Effector memory CD8-positive, alpha-beta T cell (primary cell): ENCODE measurements around the gene LHB.
"Not testable (repeated sequence)": the region's sequence is repeated elsewhere in the genome, so short reads cannot be mapped to it uniquely, and the experiment has no call there.

Experiments
- ATAC-seq: fragments of 150-1000 bp; cut with Tn5 transposase; replicated peaks from 2 replicates; pipeline ENCODE4 v1.10.0; 2021; ENCODE audit warnings: mild to moderate bottlenecking, moderate library complexity
- DNase-seq, 3 experiments: peaks; one replicate each; pipeline ENCODE4 v3.0.0; 2021
- H3K27ac Mint-ChIP-seq, 2 donors: one replicate each; pipeline ENCODE4 v1.8.0; 2022; ENCODE audit warnings: mild to moderate bottlenecking in 2 of 2, mixed read lengths in 2 of 2, moderate library complexity in 2 of 2
- H3K27me3 Mint-ChIP-seq, 2 donors: one replicate each; pipeline ENCODE4 v1.8.0; 2022; ENCODE audit warnings: mixed read lengths in 2 of 2
- H3K36me3 Mint-ChIP-seq: one replicate; pipeline ENCODE4 v1.8.0; 2022; ENCODE audit warnings: mild to moderate bottlenecking, moderate library complexity, mixed read lengths; ENCODE audit not compliant: insufficient read depth
- H3K4me1 Mint-ChIP-seq, 2 donors: one replicate each; pipeline ENCODE4 v1.8.0; 2022; ENCODE audit warnings: low read depth in 2 of 2, mixed read lengths in 2 of 2
- H3K4me3 Mint-ChIP-seq, 2 donors: one replicate each; pipeline ENCODE4 v1.8.0; 2022; ENCODE audit warnings: mild to moderate bottlenecking in 2 of 2, mixed read lengths in 2 of 2, moderate library complexity in 2 of 2
- H3K9me3 Mint-ChIP-seq, 2 donors: one replicate each; pipeline ENCODE4 v1.8.0; 2022; ENCODE audit warnings: mixed read lengths in 2 of 2
- total RNA-seq, 9 experiments: gene quantifications; one replicate each; lab custom pipeline; 2026; lab: John Stamatoyannopoulos, UW

LHB gene
- 0 to 0.18 (median 0) reads per million in 9 experiments for total RNA-seq

DNA sequence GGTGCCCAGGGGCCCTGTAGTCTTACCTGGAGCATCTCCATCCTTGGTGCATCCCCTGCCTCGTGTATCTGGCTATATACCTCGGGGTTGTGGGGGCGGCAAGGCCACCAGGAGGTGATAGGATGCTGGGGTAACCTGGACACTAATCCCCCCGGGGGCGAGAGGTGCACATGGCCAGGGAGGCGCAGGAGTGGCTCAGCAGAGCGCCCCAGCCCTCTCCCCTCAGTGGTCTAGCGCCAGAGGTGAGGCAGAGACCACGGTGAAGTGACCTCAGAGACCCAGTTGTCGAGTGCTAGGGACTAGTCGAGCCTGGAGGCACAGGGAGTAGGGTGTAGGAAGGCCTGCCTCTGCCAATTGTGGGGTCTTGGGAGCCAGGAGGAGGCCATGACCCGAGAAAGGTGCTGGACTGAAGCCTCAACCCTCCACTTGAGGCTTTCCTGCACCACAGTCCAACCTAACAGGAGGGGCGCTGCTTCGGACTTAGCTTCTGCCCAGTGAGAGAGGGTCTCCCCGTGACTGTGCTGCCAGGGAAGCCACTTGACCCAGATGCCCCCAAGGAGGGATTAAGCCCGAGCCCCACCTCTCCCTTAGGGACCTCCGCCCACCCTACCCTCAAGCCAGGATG is at the start of gene LHB:
Gene LHB, minus strand, starts transcription at position 51 of the 625 bp plus-strand sequence. Its CDS starts 10 bp downstream, at position 41.
- H3K4me3 Mint-ChIP-seq: peak within 1 kb of the TSS; percentile 93 to 94
- no peak for ATAC-seq
- peaks cover 0 to 8% of the 10 kb centered on the region in 2 donors for H3K27me3 Mint-ChIP-seq
- H3K27ac Mint-ChIP-seq: peak within 1 kb of the TSS in 1 of 2 donors; percentile 58
- H3K36me3 Mint-ChIP-seq: peaks cover 4% of the 10 kb centered on the region
- no peaks in the 10 kb centered on the region for H3K9me3 Mint-ChIP-seq
- no peak for DNase-seq
- peaks cover 11 to 19% of the 10 kb centered on the region in 2 donors for H3K4me1 Mint-ChIP-seq

DNA sequence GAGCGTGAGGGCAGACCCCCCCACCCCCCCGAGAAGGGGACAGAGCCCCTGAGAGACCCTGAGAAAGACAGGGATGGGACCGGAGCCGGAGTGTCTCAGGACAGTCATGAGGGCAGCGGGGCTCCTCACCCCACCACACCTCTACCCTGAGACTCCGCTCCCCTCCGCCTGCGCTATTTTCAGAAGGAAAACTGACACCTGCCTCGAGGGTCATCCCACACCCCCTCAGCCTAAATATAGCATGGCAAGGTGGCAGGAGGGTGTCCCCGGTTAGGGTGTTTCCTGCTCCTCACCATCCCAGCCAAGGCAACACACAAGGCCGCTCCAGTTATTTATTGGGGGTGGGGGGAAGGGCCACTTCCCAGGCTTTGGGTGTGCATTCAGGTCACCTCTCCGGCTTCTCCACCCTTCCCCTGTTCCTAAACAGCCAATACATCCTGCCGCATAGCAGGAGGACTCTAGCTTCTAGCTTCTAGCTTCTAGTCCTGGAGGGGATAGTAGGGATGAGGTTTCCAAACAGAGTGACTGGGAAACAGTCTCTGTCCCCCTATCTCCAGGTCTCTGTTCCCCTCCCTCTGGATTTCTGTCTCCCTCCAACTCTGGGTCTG is 49.1 kb upstream of the LHB start:
- DNase-seq (no peak), ATAC-seq (no peak)
- Mint-ChIP-seq H3K36me3 (no peaks in the 10 kb centered on the region), H3K27me3 (peaks cover 75 to 88% of the 10 kb centered on the region in 2 donors), H3K27ac (no peak overlapping the region), H3K4me1 (peaks cover 0 to 2% of the 10 kb centered on the region in 2 donors), H3K9me3 (no peaks in the 10 kb centered on the region), H3K4me3 (no peak overlapping the region)

DNA sequence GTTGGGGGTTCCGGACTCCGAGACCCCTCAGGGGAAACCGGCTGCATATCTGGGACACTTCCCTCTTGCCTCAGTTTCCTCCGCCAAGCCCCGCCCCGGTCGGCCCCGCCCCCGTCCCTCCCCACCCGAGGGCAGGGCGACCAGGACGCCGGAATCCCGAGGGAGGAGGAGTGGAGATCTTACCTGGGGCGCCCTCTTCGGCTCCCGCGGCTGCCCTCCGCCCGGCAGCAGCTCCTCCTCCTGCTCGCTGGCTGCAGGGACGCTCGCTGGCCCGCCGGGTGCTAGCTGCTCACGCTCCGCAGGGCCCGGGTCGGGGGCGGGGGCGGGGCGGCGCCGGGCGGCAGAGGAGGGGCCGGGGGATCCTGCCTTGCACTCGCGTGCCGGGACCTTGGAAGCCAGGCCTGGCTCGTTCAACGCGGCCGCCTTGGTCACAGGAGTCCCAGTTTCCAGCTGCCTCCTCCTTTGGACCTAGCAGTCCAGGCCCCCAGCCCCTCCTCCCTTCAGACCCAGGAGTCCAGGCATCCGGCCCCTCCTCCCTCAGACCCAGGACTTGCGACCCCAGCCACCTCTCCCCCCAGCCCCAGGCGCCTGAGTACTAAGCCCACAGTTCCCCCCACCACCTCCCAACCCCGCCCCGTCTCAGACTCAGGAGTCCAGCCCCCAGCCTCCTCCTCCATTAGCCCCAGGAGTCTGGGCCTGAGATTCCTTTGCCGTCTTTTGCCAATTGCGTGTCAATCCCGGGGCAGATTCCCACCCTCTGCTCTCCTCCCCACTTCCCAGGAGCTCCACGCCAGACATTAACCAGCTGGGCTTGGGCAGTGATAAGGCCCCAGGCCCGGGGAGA is 48.1 kb upstream of the LHB start, which contains the start of gene NTF4:
Gene NTF4, minus strand, starts transcription at position 51 of the 844 bp plus-strand sequence. CDS start 2,821 bp downstream, outside the sequence.
- Mint-ChIP-seq H3K4me1 (peaks cover 0 to 2% of the 10 kb centered on the region in 2 donors), H3K27ac (no peak within 1 kb of the TSS), H3K9me3 (no peaks in the 10 kb centered on the region), H3K36me3 (peaks cover 3% of the 10 kb centered on the region), H3K4me3 (peak within 1 kb of the TSS in 1 of 2 donors; percentile 44), H3K27me3 (peaks cover 71 to 88% of the 10 kb centered on the region in 2 donors)
- no peak for ATAC-seq
- no peak for DNase-seq

DNA sequence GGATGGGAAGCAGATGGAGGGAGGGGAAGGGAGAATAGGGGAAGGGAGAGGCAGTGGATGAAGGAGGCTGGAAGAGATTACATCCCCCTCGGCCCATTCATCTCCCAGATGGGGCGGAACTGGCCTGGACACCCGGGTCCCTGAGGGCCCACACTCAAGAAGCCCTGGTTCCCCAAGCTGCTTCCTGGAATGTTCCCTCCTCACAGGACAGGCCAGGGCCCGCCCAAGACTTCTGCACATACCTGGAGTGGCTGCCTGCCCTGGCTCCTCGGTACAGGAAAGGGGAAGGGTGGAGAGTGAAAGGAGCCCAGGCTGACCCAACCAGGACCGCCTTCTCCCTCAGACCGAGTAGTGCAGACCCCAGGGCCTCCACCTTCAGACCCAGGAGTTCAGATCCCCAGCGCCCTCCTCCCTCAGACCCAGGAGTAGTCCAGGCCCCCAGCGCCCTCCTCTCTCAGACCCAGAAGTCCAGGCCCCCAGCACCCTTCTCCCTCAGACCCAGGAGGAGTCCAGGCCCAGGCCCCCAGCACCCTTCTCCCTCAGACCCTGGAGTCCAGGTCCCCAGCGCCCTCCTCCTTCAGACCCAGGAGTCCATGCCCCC is 47.2 kb upstream of the LHB start:
- Mint-ChIP-seq H3K9me3 (no peaks in the 10 kb centered on the region), H3K4me3 (no peak overlapping the region), H3K27ac (no peak overlapping the region), H3K36me3 (peaks cover 3% of the 10 kb centered on the region), H3K4me1 (peaks cover 0 to 2% of the 10 kb centered on the region in 2 donors), H3K27me3 (peaks cover 67 to 83% of the 10 kb centered on the region in 2 donors)
- DNase-seq (no peak), ATAC-seq (no peak)

DNA sequence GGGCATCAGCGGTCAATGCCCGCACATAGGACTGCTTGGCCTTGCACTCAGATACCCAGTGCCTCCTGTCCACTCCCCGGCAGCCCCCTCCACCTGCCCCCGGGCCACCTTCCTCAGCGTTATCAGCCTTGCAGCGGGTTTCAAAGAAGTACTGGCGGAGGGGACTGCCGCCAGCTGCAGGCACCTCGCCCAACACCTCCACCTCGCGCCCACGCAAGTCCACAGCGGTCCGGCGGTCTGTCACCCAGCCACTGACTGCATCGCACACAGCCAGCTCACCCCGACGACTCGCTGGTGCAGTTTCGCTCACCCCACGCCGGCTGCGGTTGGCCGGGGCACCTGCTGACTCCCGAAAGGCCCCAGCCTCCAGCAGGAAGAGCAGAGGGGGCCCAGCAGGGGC is 44.6 kb upstream of the LHB start:
- Mint-ChIP-seq H3K27ac (no peak overlapping the region), H3K27me3 (peaks cover 73 to 83% of the 10 kb centered on the region in 2 donors), H3K9me3 (no peaks in the 10 kb centered on the region), H3K36me3 (peaks cover 6% of the 10 kb centered on the region), H3K4me1 (peaks cover 18 to 21% of the 10 kb centered on the region in 2 donors), H3K4me3 (no peak overlapping the region)
- DNase-seq (no peak), ATAC-seq (no peak)

DNA sequence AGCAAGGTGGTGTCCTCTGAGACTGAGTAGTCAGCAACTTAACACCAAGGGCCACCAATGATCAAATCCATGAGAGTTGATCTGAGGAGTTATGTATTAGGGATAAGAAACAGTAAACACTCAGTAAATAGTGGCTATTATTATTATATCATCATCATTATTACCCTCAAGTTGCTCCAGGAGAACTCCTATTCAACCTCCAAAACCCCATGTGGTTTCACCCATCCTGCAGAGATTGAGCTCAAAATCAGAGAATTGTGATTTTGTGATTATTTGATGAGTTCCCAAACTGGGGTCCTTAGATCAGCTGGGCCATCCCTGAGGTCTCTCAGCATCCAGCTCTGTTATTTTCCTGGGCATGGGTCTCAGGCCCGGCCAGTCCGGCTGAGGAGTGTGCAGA is 44.1 kb upstream of the LHB start:
- H3K27me3 Mint-ChIP-seq: peaks cover 69 to 81% of the 10 kb centered on the region in 2 donors
- ATAC-seq: no peak
- no peak overlapping the region for H3K4me3 Mint-ChIP-seq
- H3K27ac Mint-ChIP-seq: no peak overlapping the region
- peaks cover 18 to 26% of the 10 kb centered on the region in 2 donors for H3K4me1 Mint-ChIP-seq
- DNase-seq: no peak
- no peaks in the 10 kb centered on the region for H3K9me3 Mint-ChIP-seq
- peaks cover 6% of the 10 kb centered on the region for H3K36me3 Mint-ChIP-seq

DNA sequence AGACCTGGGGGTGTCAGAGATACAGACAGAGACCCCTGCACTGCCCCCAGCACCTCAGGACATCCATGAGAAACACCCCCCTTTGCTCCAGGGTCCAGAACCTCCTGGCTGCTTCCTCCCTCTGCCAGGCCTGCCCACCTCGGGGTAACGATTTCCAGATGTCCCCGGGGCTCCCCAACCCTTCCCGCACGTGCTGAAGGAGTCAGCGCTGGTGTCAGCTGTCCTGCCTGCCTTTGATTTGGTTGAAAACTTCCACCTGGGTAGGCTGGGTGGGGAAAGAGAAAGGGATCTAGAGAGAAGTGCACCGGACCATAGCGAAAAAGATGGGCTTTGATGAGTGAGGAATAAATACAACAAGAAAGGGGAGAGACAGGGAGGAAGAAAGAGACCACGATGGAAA is 42.2 kb upstream of the LHB start:
- H3K27me3 Mint-ChIP-seq: peaks cover 55 to 64% of the 10 kb centered on the region in 2 donors
- H3K9me3 Mint-ChIP-seq: no peaks in the 10 kb centered on the region
- ATAC-seq (no peak), DNase-seq (no peak)
- no peak overlapping the region for H3K4me3 Mint-ChIP-seq
- no peak overlapping the region for H3K27ac Mint-ChIP-seq
- peaks cover 10% of the 10 kb centered on the region for H3K36me3 Mint-ChIP-seq
- peaks cover 18 to 27% of the 10 kb centered on the region in 2 donors for H3K4me1 Mint-ChIP-seq

DNA sequence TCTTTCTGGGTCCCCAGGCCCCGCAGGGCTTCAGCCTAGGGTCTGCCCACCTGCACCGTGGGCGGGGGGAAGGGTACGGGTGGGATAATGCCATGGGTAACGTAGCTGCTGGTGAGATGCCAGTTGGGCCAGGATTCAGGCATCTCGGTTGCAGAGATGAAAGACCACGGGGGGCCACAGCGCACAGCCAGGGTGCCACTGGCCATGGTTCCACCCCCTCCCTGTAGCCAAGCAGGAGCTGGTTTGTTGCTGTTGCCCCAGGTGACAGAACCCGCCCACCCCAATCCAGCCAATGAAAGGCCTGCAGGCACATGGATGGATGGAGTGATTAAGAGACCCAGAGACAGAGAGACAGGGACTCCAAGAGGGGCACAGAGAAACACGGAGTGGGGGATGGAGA is 41.7 kb upstream of the LHB start:
- H3K36me3 Mint-ChIP-seq: peaks cover 10% of the 10 kb centered on the region
- no peak for DNase-seq
- peaks cover 18 to 27% of the 10 kb centered on the region in 2 donors for H3K4me1 Mint-ChIP-seq
- no peak for ATAC-seq
- no peak overlapping the region for H3K27ac Mint-ChIP-seq
- H3K27me3 Mint-ChIP-seq: peaks cover 50 to 59% of the 10 kb centered on the region in 2 donors
- H3K9me3 Mint-ChIP-seq: no peaks in the 10 kb centered on the region
- peak overlapping the region; percentile 84 to 87 for H3K4me3 Mint-ChIP-seq

DNA sequence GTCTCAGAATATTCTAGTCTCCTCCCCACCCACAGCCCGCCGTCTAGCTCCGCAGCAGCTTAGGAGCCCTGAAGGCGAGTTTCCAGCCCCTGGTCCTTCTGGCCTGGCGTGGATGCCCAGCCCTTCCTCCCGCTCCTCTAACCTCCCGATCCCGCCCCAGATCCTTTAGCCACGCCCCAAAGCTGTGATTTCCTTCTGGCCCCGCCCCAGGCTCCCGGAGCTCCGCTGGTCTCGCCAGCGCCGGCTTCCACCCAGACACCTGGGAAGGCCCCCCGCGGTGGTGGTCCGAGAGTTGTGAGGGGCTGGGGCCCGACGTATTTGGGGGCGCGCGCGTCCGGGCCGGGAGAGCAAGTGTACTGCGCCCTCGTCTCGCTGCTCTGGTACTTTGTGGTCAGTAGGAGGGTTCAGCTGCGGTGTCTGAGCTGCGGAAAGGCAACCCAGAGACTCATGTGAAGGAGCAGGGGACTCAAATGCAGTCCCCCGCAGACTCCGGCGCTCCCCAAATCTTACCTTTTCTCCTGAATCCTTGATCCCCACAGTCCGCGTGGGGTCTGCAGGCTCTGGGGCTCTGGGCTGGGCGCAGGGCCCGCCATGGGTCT is 40.8 kb upstream of the LHB start, which contains the start of gene CGB7:
Gene CGB7, minus strand, starts transcription at position 114 of the 599 bp plus-strand sequence. CDS start 2,374 bp downstream, outside the sequence.
- H3K4me3 Mint-ChIP-seq: peak within 1 kb of the TSS; percentile 84 to 87
- ATAC-seq (peak; percentile 48), DNase-seq (peak in 1 of 3 experiments; percentile 19)
- H3K27me3 Mint-ChIP-seq: peaks cover 46 to 53% of the 10 kb centered on the region in 2 donors
- no peaks in the 10 kb centered on the region for H3K9me3 Mint-ChIP-seq
- H3K36me3 Mint-ChIP-seq: peaks cover 10% of the 10 kb centered on the region
- peak within 1 kb of the TSS; percentile 50 to 89 for H3K27ac Mint-ChIP-seq
- H3K4me1 Mint-ChIP-seq: peaks cover 18 to 27% of the 10 kb centered on the region in 2 donors

DNA sequence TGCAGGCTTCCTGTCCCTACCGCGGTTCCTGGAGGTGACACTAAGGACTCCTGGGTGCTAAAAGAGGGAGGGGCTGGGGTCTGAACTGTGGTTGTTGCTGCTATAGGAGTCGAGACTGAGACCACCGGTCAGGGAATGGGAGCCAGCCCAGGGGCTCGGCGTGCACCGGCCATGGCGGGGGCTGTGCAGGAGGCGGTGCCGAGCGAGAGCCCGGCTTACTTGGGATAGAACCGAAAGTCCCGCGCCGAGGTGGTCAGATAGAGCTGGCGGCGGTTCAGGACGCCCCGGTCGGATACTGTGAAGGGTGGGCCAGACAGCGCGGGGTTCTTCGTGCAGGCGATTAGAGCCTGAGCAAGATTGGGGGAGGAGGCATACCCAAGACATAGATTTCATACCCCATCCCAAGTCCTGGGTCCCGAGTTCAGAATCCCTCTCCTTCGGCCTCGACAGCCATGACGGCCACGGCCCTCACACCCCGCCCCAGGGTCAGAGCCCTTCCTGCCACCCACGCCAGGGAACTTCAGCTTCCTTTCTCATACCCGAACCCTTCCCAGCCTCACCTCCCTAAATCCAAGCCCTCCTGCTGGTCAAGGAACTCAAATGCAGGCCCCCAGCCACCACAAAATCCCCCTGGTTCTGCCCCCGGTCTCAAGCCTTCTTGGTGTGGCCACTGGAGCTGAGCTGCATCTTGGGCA is 40.2 kb upstream of the LHB start:
- not testable (repeated sequence) for H3K36me3 Mint-ChIP-seq, H3K9me3 Mint-ChIP-seq, DNase-seq, ATAC-seq
- Mint-ChIP-seq H3K4me1 (peaks cover 18 to 27% of the 10 kb centered on the region in 2 donors), H3K27ac (peak overlapping the region; percentile 50 to 89), H3K4me3 (peak overlapping the region; percentile 84 to 87), H3K27me3 (peaks cover 46 to 53% of the 10 kb centered on the region in 2 donors)

DNA sequence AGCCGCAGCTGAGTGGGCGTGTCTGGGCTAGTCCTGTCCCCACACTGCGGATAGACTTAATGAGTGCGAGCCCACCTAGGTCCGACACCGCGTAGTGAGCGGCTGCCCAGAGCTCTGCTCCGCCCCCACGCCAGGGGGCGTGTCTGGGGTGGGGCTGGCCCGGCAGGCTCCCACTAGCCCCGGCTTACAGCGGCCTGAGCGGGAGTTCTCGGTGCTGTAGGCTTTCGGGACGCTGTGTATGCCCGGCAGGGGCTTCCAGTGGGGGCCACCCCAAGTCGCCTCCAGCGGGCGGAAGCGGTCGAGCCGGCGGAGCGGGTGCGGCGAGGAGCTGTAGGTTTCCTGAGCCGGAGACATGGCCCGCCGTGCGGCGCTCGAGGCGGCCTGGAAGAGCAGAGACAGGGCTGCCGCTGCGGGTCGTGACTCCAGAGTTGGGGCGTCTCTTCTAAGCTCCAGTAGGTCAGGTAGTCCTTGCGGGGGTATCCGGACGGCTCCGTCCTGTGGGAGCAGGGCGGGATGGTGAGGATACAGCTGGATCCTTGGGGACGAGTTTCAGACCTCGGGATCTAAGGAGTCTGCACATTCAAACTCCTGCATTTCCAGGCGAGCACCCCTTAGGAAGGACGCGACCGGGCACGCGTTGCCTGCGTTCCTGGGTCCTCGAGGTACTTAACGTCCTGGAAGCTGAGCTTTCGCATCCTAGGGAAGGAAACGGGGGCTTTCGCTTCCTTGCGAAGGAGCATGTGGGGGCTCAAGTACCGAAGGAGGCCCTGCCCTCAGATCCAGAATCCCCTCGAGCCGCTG is 39.4 kb upstream of the LHB start:
- H3K9me3 Mint-ChIP-seq: no peaks in the 10 kb centered on the region
- peak; percentile 44 to 49 (median 45) for DNase-seq
- peaks cover 18 to 27% of the 10 kb centered on the region in 2 donors for H3K4me1 Mint-ChIP-seq
- ATAC-seq: peak; percentile 74
- H3K27me3 Mint-ChIP-seq: peaks cover 41 to 46% of the 10 kb centered on the region in 2 donors
- H3K4me3 Mint-ChIP-seq: peak overlapping the region; percentile 84 to 87
- peak overlapping the region; percentile 50 to 59 for H3K27ac Mint-ChIP-seq
- H3K36me3 Mint-ChIP-seq: peaks cover 10% of the 10 kb centered on the region
